HG03064 (cell line): Measurements from ENCODE around the gene MB21D2.
"Not testable (repeated sequence)": the region's sequence is repeated elsewhere in the genome, so short reads cannot be mapped to it uniquely, and the experiment has no call there.

Experiments
- ATAC-seq: cut with Tn5 transposase; IDR thresholded peaks from one replicate; pipeline ENCODE4 v1.9.1; 2021; ENCODE audit warnings: low read depth; ENCODE audit not compliant: unreplicated experiment

Gene MB21D2, protein sequence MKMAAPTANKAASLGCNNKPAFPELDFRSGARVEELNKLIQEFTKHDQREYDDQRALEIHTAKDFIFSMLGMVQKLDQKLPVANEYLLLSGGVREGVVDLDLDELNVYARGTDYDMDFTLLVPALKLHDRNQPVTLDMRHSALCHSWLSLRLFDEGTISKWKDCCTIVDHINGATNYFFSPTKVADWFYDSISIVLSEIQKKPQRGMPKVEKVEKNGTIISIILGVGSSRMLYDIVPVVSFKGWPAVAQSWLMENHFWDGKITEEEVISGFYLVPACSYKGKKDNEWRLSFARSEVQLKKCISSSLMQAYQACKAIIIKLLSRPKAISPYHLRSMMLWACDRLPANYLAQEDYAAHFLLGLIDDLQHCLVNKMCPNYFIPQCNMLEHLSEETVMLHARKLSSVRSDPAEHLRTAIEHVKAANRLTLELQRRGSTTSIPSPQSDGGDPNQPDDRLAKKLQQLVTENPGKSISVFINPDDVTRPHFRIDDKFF

GRCh38 chr3:192917404-192918274 is at the start of gene MB21D2:
Gene MB21D2, minus strand, starts transcription at chr3:192917856. Its CDS starts 16 bp downstream, at chr3:192917840.
- peak; percentile 56 for ATAC-seq

- ATAC-seq = not testable (repeated sequence)
These were observed 47.5 kb upstream of the MB21D2 start for GRCh38 chr3:192964959-192965719.

DNA sequence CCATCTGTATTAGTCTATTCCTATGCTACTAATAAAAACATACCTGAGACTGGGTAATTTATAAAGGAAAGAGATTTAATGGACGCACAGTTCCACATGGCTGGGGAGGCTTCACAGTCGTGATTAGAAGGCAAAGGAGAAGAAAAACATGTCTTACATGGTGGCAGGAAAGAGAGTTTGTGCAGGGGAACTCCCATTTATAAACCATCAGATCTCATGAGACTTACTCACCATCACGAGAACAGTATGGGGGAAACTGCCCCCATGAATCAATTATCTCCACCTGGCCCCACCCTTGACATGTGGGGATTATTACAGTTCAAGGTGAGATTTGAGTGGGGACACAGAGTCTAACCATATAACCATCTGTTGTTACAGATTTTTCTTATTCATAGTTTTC is 42.1 kb upstream of the MB21D2 start:
- ATAC-seq = no peak

DNA sequence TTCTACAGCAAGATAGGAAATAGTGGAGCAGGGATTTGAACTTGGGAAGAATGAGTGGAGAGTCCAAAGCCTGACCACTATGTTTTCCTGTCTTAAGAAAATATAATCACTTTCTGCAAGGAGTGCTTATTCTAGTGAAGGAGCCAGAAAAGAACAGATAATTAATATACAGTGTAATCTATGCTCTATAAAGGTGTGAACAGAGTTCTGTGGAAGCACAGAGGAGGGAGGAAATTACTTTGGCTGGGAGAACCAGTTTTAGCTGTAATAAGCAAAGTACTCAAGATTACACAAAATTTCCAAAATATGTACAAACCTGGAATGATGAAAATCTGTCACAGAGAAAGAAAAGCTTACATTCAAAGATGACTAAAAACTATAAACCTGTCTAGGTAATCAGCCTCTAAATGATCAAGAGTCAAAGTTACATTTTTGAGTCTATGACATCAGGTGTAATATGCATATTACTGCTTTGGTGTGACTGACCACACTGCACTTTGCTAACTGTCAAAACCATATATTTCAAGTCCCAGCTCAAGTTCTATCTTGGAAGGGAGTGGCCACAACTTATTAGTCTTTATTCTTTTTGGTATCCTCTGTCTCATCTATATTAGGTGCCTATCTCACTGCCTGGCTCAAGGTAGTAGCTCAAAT is 40.7 kb upstream of the MB21D2 start:
- no peak for ATAC-seq

- no peak for ATAC-seq
These were observed 39.9 kb upstream of the MB21D2 start for GRCh38 chr3:192957441-192958021.

DNA sequence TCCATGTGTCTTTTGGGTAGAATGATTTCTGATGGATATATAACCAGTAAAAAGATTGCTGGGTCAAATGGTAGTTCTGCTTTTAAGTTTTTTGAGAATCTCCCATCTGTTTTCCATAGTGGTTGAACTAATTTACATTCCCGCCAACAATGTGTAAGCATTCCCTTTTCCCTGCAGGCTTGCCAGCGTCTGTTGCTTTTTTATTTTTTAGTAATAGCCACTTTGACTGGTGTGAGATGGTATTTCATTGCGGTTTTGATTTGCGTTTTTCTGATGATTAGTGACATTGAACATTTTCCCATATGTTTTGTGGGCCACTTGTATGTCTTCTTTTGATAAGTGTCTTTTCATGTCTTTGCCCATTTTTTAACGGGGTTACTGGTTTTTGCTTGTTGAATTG is 36.3 kb upstream of the MB21D2 start:
- ATAC-seq = no peak

- no peak for ATAC-seq
These were observed 29.8 kb upstream of the MB21D2 start for GRCh38 chr3:192947421-192947820.

DNA sequence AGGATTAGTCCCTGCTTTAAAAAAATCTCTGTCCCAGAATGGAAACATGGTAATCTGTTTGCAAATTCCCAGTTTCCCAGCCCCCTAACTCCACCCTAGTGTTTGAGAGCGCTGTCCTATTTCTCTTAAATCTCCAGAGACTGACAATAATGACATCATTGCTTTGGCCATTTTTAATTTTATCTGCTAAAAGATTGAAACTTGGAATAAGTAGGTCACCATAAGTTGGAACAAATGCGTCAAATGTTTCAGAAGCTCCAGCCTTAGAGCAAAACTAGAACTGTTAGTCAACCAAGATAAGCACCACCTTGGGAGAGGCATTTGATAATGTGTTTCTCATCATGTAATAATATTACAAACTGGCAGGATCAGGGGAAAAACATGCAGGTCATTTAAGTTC is 25.7 kb upstream of the MB21D2 start:
- ATAC-seq = no peak

DNA sequence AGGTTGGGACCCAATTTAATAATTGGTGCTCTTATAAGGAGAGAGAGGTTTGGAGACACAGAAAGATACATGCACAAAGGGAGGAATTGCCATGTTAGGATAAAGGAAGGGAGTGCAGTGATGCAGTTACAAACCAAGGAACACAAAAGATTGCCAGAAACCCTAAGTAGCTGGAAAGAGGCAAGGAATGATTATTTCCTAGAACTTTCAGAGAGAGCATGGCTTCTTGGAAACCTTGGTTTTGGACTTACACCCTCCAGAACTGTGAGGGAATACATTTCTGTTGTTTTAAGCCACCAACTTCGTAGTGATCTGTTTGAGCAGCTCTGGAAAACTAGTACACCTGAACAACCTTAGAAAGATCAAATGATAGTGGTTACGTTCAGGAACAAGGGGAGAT is 25.0 kb upstream of the MB21D2 start:
- no peak for ATAC-seq

DNA sequence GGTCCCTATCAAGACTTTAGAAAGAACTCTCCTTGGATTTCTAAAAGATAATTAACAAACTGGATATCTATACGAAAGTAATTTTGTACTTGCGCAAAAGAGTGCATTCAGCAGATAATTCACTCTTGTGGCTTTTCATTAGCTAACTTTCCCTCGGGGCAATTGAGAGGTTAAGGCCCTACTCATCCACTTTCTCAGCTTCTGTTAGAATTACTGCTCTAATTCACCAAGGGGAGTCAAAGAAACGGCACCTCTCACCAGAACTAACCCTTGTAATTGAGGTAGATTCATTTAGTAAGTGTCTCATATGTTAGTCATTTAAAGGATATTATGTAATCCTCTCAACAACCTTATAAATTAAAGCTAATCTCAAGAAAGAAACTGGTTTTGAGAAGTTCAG is 22.5 kb upstream of the MB21D2 start:
- ATAC-seq = no peak

DNA sequence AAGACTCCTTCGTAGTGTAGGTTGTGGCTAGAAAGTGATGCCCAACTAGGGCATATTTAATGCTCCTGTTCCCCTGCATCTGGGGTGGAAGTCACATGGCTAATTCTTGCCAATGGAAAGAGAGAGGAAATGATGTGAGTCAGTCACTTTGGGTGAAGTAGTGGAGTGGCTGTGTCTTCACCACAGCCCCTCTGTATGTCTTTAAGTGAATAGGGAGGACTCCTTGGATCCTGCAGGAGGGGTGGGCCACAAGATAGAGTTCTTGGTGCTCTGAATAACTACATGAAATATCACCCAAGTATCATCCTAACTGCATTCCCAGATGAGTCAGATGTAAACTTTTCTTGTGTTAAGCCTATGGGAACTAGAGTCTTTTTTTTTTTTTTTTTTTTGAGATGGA is 17.8 kb upstream of the MB21D2 start:
- no peak for ATAC-seq

- ATAC-seq = no peak
These were observed 16.3 kb upstream of the MB21D2 start for GRCh38 chr3:192933779-192934460.

GRCh38 chr3:192933259-192933658 is 15.6 kb upstream of the MB21D2 start:
- ATAC-seq = no peak

DNA sequence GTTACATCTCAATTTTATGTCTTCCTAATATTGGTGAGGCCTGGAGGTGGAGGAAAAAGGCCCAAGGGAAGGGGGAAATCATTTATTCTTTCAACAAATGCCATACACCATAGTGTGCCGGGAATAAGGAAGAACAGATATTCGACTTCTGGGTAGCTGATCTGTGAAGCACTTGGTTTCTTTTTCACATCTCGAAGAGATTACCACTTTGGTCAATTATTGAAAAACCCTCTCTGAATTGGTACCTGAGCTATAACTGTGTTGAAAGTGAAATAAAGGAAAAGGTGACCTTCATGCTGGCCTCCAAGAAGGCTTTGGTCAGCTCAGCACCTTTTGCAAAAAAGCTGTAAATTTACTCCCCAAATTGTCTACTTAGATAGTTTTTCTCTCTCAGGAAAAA is 14.2 kb upstream of the MB21D2 start:
- ATAC-seq = peak; percentile 56

GRCh38 chr3:192930577-192930976 is 12.9 kb upstream of the MB21D2 start:
- no peak for ATAC-seq

GRCh38 chr3:192929755-192930547 is 12.3 kb upstream of the MB21D2 start:
- ATAC-seq = no peak

DNA sequence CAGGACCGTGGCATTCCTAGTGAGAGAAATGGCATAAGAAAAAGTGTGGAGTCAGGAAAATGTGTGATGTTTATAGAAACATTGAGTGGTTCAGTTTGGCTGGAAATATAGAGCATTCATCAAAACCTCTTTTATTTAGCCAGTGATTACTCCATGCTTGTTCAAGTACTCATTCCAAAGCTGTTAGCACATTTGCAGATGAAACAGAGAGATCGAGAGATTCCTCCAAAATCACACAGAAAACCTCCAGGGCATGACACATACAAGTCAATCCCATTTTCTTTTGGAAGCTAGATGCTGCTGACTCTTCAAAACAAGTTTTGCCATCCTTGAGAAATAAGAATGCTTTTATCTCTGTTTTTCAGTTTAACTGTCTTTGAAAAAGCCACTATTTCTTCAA is 11.5 kb upstream of the MB21D2 start:
- ATAC-seq = no peak

- no peak for ATAC-seq
These were observed 11.1 kb upstream of the MB21D2 start for GRCh38 chr3:192928720-192929119.

- no peak for ATAC-seq
These were observed 10.4 kb upstream of the MB21D2 start for GRCh38 chr3:192928016-192928415.
